T-helper 2 cell treated with Interferon-gamma antibody and Interleukin-4, amounts not matched to agents 5 μg/mL and 100 μg/mL, for 36 hours (primary cell): Measurements from ENCODE around the gene CDH10.

Experiments
- DNase-seq: peaks from one replicate; pipeline ENCODE4 v3.0.0; 2021; ENCODE audit warnings: low spot score
- H3K27ac Mint-ChIP-seq: one replicate; pipeline ENCODE4 v1.8.0; 2021; ENCODE audit warnings: mild to moderate bottlenecking, mixed read lengths
- H3K27me3 Mint-ChIP-seq: one replicate; pipeline ENCODE4 v1.8.0; 2021; ENCODE audit warnings: low read depth, mixed read lengths
- H3K36me3 Mint-ChIP-seq: one replicate; pipeline ENCODE4 v1.8.0; 2021; ENCODE audit warnings: low read depth, mixed read lengths
- H3K4me1 Mint-ChIP-seq: one replicate; pipeline ENCODE4 v1.8.0; 2021; ENCODE audit warnings: low read depth, mixed read lengths
- H3K4me3 Mint-ChIP-seq: one replicate; pipeline ENCODE4 v1.8.0; 2022; ENCODE audit warnings: mild to moderate bottlenecking, moderate library complexity, mixed read lengths
- H3K9me3 Mint-ChIP-seq: one replicate; pipeline ENCODE4 v1.8.0; 2021; ENCODE audit warnings: mixed read lengths

Gene CDH10

DNA sequence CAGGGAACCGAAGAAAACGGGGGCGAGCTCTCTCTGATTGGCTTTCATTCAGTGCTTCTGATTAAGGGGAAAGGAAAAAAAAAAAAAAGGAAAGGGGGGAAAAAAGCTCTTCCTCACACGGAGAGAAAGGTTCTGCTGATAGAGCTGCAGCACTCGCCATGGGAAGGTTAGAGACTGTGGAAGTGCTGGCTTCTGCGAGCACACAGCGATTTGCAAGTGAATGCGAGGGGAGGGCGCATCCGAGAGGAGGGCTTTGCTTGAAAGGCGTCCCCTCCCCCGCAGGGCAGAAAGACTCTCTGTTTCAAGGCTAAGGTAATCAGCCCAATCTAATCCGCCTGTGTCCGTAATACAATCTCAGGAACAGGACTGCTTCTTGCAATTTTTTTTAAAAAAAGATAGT, at the start of gene CDH10:
TSS of gene CDH10 (minus strand) at position 218 of the 400 bp plus-strand sequence. CDS start 51,488 bp downstream, outside the sequence.
- H3K36me3 Mint-ChIP-seq: no peaks in the 10 kb centered on the region
- H3K4me1 Mint-ChIP-seq: no peaks in the 10 kb centered on the region
- H3K4me3 Mint-ChIP-seq: no peak within 1 kb of the TSS
- no peak for DNase-seq
- H3K27me3 Mint-ChIP-seq: no peaks in the 10 kb centered on the region
- no peak within 1 kb of the TSS for H3K27ac Mint-ChIP-seq
- H3K9me3 Mint-ChIP-seq: no peaks in the 10 kb centered on the region

DNA sequence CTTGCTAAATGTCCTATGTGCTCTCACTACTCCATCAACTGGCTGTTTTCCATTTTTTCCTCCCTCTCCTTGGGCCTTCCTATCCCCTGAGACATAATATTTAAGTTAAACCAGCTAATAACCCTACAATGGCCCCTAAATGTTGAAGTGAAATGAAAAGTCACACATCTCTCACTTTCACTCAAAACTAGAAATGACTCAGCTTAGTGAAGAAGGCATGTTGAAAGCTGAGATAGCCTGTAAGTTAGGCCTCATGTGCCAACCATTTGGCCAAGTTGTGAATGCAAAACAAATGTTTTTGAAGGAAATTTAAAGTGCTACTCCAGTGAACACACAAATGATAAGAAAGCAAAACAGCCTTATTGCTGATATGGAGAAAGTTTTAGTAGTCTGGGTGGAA, 48.8 kb upstream of the CDH10 start:
- no peaks in the 10 kb centered on the region for H3K4me1 Mint-ChIP-seq
- DNase-seq: no peak
- no peak overlapping the region for H3K27ac Mint-ChIP-seq
- no peaks in the 10 kb centered on the region for H3K27me3 Mint-ChIP-seq
- H3K4me3 Mint-ChIP-seq: no peak overlapping the region
- H3K9me3 Mint-ChIP-seq: peaks cover 58% of the 10 kb centered on the region
- no peaks in the 10 kb centered on the region for H3K36me3 Mint-ChIP-seq

DNA sequence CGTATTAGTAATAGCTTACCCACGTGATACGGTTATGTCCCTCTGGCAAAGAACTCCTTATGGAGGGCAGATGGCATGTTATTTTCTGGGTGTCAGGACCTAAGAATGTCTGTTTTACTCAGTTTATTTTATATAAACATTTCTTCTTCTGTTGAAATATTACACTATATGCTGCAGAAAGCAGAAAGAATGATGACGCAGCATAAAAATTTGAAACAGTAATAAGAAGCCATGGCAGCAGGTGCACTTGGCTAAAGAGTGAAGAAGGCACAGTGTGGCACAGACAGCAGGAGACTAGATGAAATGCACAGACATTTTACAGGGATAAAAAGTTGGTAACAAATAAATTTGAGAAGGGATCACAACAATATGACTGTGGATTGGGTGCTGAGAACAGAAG, 46.3 kb upstream of the CDH10 start:
- Mint-ChIP-seq H3K27me3 (no peaks in the 10 kb centered on the region), H3K9me3 (peaks cover 58% of the 10 kb centered on the region), H3K4me3 (no peak overlapping the region), H3K27ac (no peak overlapping the region), H3K36me3 (no peaks in the 10 kb centered on the region), H3K4me1 (no peaks in the 10 kb centered on the region)
- DNase-seq: no peak

DNA sequence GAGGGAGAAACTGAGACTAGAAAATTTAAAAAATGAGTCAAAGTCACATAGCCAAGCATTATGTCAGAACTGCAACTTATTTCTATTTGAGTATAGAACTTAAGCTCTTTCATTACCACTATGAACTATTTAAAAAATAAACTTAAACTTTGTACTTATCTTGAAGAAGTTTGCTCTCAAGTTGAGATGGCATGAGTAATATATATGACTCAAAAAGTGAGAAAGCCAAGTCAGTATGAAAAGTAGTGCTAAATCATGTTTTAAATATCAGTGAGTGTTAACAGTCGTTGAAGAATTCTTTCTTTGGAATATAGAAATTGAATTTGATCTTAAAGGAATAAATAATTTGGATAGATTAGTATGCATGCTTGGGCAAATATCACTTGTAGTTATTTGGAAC, 36.3 kb upstream of the CDH10 start:
- no peak for DNase-seq
- H3K27me3 Mint-ChIP-seq: no peaks in the 10 kb centered on the region

DNA sequence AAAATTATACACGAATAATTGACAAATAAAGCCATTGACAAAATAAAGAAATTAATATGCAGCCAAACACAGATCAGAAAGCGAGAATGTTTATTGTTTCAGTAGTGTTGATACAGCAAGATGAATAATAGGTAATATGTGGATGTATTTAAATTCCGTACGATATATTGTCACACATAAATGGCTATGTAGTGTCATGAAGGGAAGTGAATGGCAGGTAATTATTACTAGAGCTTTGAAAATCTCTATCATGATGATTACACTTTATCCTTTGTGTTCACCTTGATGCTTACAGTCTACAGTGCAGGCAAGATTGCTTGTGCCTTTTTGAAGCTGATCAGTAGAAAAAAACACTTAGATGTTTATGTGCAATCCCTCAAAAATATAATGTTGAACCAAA, 23.3 kb upstream of the CDH10 start:
- Mint-ChIP-seq H3K4me1 (no peaks in the 10 kb centered on the region), H3K9me3 (peaks cover 47% of the 10 kb centered on the region), H3K27me3 (no peaks in the 10 kb centered on the region), H3K4me3 (no peak overlapping the region), H3K36me3 (no peaks in the 10 kb centered on the region), H3K27ac (no peak overlapping the region)
- DNase-seq: no peak

More for the DNA sequence above, 36.3 kb upstream of the CDH10 start:
- Mint-ChIP-seq H3K9me3 (peaks cover 44% of the 10 kb centered on the region), H3K36me3 (no peaks in the 10 kb centered on the region), H3K4me1 (no peaks in the 10 kb centered on the region), H3K27ac (no peak overlapping the region), H3K4me3 (no peak overlapping the region)

DNA sequence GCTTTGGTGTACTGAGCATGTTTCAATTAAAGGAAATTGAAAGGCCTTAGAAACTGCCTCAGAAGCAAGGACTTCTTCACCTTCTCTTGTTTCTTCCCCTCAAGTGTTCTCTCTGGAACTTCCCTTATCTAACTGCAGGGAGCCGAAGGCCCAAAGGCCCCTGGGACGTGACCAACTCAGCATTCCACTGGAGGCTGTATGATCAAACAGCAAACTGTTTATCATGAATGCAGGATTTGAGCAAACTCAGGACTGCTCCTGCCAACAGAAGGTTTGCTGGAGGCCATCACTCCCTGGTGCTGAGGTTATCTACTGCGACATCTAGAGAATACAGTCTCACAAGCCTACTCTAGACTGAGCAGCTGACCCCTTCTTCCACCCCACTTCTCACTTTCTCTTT, 4.8 kb upstream of the CDH10 start:
- Mint-ChIP-seq H3K9me3 (peaks cover 19% of the 10 kb centered on the region), H3K27me3 (no peaks in the 10 kb centered on the region), H3K4me1 (no peaks in the 10 kb centered on the region), H3K4me3 (no peak overlapping the region), H3K36me3 (no peaks in the 10 kb centered on the region), H3K27ac (no peak overlapping the region)
- DNase-seq: no peak

DNA sequence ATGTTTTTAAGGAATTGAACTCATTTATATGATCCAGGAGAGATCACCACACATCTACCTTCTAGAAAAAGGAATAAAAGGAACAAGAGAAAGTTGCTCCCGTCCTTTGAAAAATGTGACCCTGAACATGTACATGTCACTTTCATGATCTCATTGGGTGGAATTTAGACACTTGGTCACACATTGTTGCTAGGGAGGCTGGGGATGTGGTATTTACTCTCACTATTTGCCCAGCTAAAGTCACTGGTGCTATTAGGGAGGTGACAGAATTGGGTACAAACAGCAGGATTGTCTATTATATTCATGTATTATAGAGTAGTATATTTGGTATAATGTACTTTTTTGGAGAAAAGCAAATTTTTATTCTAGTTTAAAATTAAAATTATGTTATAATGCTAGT, 2.1 kb upstream of the CDH10 start:
- Mint-ChIP-seq H3K27me3 (no peaks in the 10 kb centered on the region), H3K36me3 (no peaks in the 10 kb centered on the region), H3K4me3 (no peak overlapping the region), H3K4me1 (no peaks in the 10 kb centered on the region), H3K9me3 (peaks cover 3% of the 10 kb centered on the region), H3K27ac (no peak overlapping the region)
- no peak for DNase-seq

DNA sequence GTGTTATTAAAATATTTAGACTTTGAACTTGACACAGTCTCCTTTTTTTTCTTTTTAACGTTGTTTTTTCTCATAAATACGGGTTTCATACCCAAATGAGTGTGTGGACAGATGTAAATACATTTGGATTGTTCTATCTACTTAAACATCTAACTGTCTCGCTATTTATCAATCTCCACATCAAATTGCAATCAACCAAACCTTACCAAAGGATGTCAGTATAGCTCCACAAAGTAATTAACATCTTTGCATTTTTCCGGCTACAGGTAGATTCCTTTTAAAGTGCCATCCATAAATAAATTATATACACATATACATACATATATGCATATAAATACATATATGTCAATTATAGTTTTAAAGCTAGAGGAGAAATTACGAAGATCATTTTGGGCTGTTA, 705 bp upstream of the CDH10 start:
- no peak overlapping the region for H3K4me3 Mint-ChIP-seq
- no peaks in the 10 kb centered on the region for H3K9me3 Mint-ChIP-seq
- no peak for DNase-seq
- H3K36me3 Mint-ChIP-seq: no peaks in the 10 kb centered on the region
- H3K4me1 Mint-ChIP-seq: no peaks in the 10 kb centered on the region
- H3K27ac Mint-ChIP-seq: no peak overlapping the region
- no peaks in the 10 kb centered on the region for H3K27me3 Mint-ChIP-seq

DNA sequence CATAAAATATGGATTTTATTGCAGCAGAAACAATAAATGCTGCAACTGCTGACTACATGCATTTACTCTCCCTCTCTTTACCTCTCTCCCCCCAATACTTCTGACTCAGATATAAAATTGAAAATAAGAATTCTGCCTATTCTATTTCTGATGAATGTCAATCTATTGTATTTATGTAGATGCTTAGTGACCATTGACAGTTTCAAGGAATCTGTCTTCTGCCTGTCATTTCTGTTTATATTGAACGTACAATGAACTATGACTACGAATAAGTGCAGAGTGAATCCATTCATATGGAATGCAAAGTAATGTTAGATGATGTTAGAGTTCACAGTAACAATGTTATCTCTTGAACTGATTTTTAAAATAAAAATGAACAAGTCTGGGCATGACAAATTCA, 898 bp downstream of the CDH10 start:
- H3K9me3 Mint-ChIP-seq: no peaks in the 10 kb centered on the region
- no peaks in the 10 kb centered on the region for H3K36me3 Mint-ChIP-seq
- no peaks in the 10 kb centered on the region for H3K27me3 Mint-ChIP-seq
- no peaks in the 10 kb centered on the region for H3K4me1 Mint-ChIP-seq
- no peak overlapping the region for H3K4me3 Mint-ChIP-seq
- no peak for DNase-seq
- H3K27ac Mint-ChIP-seq: no peak overlapping the region

DNA sequence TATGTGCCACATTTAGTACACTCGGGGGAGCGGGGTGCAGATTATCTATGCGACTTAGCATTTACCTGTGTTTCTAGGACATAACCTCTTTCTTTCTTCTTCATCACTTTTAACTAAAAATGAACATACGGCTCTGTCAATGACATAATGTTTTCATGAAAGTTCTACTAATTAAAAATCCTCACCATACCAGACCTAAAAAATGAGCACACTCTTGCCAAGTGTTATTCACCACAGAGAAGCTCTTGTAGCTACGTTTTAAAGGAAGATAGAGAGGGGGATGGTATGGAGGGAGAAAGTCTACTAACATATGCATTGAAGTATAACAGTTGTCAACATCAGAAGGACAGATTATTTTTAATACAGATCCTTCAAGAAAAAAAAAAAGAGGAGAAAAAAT, 1.6 kb downstream of the CDH10 start:
- Mint-ChIP-seq H3K9me3 (no peaks in the 10 kb centered on the region), H3K4me1 (no peaks in the 10 kb centered on the region), H3K27me3 (no peaks in the 10 kb centered on the region), H3K36me3 (no peaks in the 10 kb centered on the region), H3K4me3 (no peak overlapping the region), H3K27ac (no peak overlapping the region)
- DNase-seq: no peak

DNA sequence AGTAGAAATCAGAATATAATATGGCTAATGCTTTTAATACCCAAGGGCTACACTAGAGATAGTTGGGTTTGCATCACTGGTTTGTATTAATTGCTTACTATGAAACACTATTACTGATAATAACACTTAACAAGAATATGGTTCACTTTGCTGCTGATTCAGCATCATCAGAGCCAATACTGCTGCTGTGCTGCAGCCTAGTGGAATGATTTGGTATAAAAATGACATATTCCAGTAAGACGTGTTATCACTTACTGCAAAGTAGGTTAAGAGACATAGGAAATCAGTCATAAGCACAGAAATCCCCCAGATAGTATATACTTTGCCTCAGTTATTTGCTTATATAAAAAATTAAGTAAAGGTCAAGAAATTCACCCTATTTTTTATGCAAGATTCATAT, 2.8 kb downstream of the CDH10 start:
- no peak overlapping the region for H3K27ac Mint-ChIP-seq
- H3K4me3 Mint-ChIP-seq: no peak overlapping the region
- no peak for DNase-seq
- no peaks in the 10 kb centered on the region for H3K4me1 Mint-ChIP-seq
- H3K36me3 Mint-ChIP-seq: no peaks in the 10 kb centered on the region
- H3K27me3 Mint-ChIP-seq: no peaks in the 10 kb centered on the region
- H3K9me3 Mint-ChIP-seq: no peaks in the 10 kb centered on the region

DNA sequence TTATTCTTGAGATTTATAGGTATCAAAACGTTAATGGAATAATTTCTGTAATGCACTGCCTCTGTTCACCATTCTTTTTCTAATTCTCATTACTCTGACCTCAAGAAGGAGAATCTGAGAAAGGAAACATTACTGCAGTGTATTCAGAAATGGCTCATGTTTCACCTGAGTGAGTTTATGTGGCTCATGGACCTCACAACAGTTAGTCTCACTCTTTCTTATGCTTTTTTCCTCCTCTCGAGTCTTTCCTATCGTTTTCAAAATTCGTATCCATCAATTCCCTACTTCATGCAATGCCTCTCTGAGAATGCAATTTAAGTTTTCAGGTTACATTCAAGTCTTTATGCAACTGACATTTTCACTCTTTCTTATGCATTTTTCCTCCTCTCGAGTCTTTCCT, 9.6 kb downstream of the CDH10 start:
- no peaks in the 10 kb centered on the region for H3K9me3 Mint-ChIP-seq
- no peak overlapping the region for H3K4me3 Mint-ChIP-seq
- H3K27ac Mint-ChIP-seq: no peak overlapping the region
- no peaks in the 10 kb centered on the region for H3K36me3 Mint-ChIP-seq
- no peaks in the 10 kb centered on the region for H3K27me3 Mint-ChIP-seq
- H3K4me1 Mint-ChIP-seq: no peaks in the 10 kb centered on the region
- DNase-seq: no peak

DNA sequence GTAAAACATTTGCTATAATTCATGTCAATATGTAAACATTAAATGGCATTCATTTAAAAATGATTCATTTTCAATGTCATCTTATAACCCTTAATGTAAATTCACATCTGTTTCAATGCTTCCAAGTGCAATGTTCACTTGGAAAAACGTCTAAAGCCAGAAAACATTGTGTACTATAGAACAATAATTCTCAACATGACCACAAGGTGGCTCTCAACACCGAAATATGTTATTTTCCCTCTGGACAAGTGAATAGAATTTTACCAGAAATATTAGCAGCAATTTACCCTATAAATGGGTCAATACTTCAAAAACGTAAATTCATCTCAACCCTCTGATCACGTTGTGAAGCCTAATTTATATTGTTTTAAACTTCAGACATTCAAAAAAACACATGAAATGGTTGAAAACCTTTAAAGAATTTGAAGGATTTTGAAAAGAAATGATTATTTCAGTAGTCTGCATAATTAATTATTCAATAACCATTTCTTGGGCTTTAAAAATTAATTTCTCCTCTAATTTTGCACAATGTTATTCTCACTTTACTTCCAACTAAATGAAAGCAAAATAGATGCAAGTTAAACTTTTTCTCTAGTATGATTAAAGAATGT, 11.0 kb downstream of the CDH10 start:
- no peak overlapping the region for H3K27ac Mint-ChIP-seq
- H3K4me1 Mint-ChIP-seq: no peaks in the 10 kb centered on the region
- H3K4me3 Mint-ChIP-seq: no peak overlapping the region
- H3K9me3 Mint-ChIP-seq: no peaks in the 10 kb centered on the region
- H3K27me3 Mint-ChIP-seq: no peaks in the 10 kb centered on the region
- no peak for DNase-seq
- no peaks in the 10 kb centered on the region for H3K36me3 Mint-ChIP-seq

DNA sequence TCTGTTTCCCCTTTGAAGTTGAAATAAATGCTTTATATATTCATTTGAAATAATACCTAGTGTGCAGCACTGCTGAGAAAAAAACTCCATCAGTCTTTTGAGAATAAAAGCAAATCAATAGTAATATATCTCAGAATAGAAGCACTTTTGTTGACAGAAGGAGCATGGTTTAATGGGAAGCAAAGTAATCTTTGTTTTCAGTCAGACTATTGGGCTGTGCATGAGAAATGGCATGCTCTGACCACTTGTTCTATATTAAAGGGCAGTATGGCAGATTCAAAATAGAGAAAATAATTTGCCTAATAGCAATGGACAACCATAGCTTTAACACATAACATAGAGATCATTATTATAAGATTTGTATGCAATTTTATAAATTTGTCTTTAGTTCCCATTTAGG, 12.4 kb downstream of the CDH10 start:
- Mint-ChIP-seq H3K27me3 (no peaks in the 10 kb centered on the region), H3K36me3 (no peaks in the 10 kb centered on the region)

DNA sequence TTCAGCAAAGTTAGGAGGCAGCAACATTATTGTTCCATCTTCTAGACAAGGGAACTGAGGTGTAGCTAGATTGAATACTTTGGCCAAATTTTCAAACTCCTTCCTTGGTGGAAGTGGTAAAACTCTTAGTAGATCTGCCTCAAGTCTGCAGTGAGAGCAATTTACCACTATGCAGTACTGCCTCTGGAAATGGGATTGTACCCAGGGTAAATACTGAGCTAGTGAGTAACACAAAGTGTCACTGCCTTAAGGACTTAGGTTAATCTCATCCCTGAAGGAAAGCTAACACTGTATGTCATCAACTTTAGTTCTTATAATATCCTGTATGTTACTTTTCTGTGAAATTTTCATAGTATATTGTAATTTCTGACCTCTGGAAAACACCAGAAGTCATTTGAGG, 13.9 kb downstream of the CDH10 start:
- Mint-ChIP-seq H3K4me1 (no peaks in the 10 kb centered on the region), H3K36me3 (no peaks in the 10 kb centered on the region), H3K9me3 (no peaks in the 10 kb centered on the region), H3K27me3 (no peaks in the 10 kb centered on the region), H3K27ac (no peak overlapping the region), H3K4me3 (no peak overlapping the region)
- no peak for DNase-seq

More for the DNA sequence above, 12.4 kb downstream of the CDH10 start:
- Mint-ChIP-seq H3K4me1 (no peaks in the 10 kb centered on the region), H3K4me3 (no peak overlapping the region), H3K9me3 (no peaks in the 10 kb centered on the region), H3K27ac (no peak overlapping the region)
- no peak for DNase-seq
